ENCODE data around the gene ZBTB20.

DNA sequence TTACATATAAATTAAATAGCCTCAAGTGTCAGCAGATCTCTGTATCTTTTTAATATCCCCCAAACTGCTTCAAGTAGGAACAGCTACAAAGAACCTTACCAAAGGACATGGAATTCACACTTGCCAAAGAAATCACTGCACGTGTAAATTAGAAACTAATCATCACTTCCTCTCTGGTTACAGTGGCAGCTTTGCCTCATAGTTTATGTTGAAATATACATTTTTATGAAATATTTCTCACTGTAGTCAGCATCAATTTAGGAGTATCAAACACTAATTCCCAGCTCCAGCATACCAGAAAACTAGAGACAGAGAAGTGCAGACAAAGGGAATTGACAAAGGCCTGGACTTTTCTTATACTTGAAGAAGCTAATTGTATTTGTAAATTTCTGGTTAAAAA, 592.4 kb downstream of the ZBTB20 start:
- TF ChIP-seq, protein P1, sequence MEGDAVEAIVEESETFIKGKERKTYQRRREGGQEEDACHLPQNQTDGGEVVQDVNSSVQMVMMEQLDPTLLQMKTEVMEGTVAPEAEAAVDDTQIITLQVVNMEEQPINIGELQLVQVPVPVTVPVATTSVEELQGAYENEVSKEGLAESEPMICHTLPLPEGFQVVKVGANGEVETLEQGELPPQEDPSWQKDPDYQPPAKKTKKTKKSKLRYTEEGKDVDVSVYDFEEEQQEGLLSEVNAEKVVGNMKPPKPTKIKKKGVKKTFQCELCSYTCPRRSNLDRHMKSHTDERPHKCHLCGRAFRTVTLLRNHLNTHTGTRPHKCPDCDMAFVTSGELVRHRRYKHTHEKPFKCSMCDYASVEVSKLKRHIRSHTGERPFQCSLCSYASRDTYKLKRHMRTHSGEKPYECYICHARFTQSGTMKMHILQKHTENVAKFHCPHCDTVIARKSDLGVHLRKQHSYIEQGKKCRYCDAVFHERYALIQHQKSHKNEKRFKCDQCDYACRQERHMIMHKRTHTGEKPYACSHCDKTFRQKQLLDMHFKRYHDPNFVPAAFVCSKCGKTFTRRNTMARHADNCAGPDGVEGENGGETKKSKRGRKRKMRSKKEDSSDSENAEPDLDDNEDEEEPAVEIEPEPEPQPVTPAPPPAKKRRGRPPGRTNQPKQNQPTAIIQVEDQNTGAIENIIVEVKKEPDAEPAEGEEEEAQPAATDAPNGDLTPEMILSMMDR (IDR thresholded peaks at IDR 0.05; ENCODE audit: insufficient read depth, low read length), result no peak
- no peak for TF ChIP-seq POLR2AphosphoS5 (IDR thresholded peaks at IDR 0.05; ENCODE audit: low read depth)
